ENCODE measurements around the gene YBEY.

GRCh38 chr21:46295996-46296752, 10.0 kb downstream of the YBEY start:
- no peak for TF ChIP-seq CTCF (IDR thresholded peaks at IDR 0.05)
- no peak for TF ChIP-seq ZFX (IDR thresholded peaks at IDR 0.05; ENCODE audit: borderline replicate concordance)
